Measurements from ENCODE around the gene ARHGAP40. TPM values are rescaled to one million over a fixed set of nuclear protein-coding genes. Genes with fewer than 3 reads are reported as not detected.

ARHGAP40 gene
- total RNA-seq, 4 donors from 2014 or later = not detected

DNA sequence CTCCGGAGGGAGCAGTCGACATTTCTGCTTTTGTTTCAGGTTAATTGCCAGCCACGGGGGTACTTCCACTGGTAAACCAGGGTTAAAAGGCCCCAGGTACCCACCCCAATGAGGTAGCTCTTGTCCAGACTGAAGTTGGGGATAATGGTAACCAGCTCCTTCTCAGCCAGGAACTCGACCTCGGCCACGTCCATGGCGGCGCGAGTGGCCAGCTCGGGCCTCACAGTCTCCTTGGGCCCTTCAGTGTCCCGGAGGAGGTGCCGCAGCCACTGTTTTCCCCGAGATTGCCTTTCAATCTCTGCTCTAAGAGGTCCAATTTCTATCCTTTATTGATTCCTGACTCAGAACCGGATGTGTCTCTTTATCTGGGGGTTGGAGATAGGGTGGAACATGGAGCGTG lies 13.7 kb downstream of the ARHGAP40 start:
- no peak for ATAC-seq
- Histone ChIP-seq H3K4me3 (no peak overlapping the region), H3K9me3 (no peaks in the 10 kb centered on the region), H3K36me3 (no peaks in the 10 kb centered on the region), H3K27ac (no peak overlapping the region), H3K4me1 (no peaks in the 10 kb centered on the region), H3K27me3 (peaks cover 88% of the 10 kb centered on the region)
- 76 to 94% methylated on average over 3 to 12 of the region's 15 CpGs for WGBS, 2 donors (ENCODE audit: low coverage in 1 of 2)
- TF ChIP-seq POLR2AphosphoS5 (IDR thresholded peaks at IDR 0.05) (no peak), EP300 (IDR thresholded peaks at IDR 0.05) (no peak)
- TF ChIP-seq, protein P1, sequence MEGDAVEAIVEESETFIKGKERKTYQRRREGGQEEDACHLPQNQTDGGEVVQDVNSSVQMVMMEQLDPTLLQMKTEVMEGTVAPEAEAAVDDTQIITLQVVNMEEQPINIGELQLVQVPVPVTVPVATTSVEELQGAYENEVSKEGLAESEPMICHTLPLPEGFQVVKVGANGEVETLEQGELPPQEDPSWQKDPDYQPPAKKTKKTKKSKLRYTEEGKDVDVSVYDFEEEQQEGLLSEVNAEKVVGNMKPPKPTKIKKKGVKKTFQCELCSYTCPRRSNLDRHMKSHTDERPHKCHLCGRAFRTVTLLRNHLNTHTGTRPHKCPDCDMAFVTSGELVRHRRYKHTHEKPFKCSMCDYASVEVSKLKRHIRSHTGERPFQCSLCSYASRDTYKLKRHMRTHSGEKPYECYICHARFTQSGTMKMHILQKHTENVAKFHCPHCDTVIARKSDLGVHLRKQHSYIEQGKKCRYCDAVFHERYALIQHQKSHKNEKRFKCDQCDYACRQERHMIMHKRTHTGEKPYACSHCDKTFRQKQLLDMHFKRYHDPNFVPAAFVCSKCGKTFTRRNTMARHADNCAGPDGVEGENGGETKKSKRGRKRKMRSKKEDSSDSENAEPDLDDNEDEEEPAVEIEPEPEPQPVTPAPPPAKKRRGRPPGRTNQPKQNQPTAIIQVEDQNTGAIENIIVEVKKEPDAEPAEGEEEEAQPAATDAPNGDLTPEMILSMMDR (IDR thresholded peaks at IDR 0.05) = no peak

GRCh38 chr20:38616457-38616856 lies 14.8 kb downstream of the ARHGAP40 start:
- no peaks in the 10 kb centered on the region for H3K9me3 ChIP-seq
- TF ChIP-seq POLR2A (IDR thresholded peaks at IDR 0.05) = no peak
- TF ChIP-seq, protein P1 (IDR thresholded peaks at IDR 0.05) = no peak
- TF ChIP-seq EP300 (IDR thresholded peaks at IDR 0.05) = no peak
- no peak for TF ChIP-seq POLR2AphosphoS5 (IDR thresholded peaks at IDR 0.05)
- H3K36me3 ChIP-seq = no peaks in the 10 kb centered on the region
- H3K27ac ChIP-seq = no peak overlapping the region
- peaks cover 90% of the 10 kb centered on the region for H3K27me3 ChIP-seq
- no peaks in the 10 kb centered on the region for H3K4me1 ChIP-seq
- 92 to 95% methylated on average over 2 to 4 of the region's 4 CpGs for WGBS, 2 donors (ENCODE audit: low coverage in 1 of 2)
- ATAC-seq = no peak
- H3K4me3 ChIP-seq = no peak overlapping the region

GRCh38 chr20:38617011-38617829 lies 15.6 kb downstream of the ARHGAP40 start:
- WGBS, 2 donors (ENCODE audit: low coverage in 1 of 2) = 59 to 84% methylated on average over 7 to 9 of the region's 16 CpGs
- H3K36me3 ChIP-seq = no peaks in the 10 kb centered on the region
- no peak overlapping the region for H3K4me3 ChIP-seq
- no peak overlapping the region for H3K27ac ChIP-seq
- no peaks in the 10 kb centered on the region for H3K9me3 ChIP-seq
- no peaks in the 10 kb centered on the region for H3K4me1 ChIP-seq
- TF ChIP-seq EP300 (IDR thresholded peaks at IDR 0.05) = no peak
- TF ChIP-seq, protein P1 (IDR thresholded peaks at IDR 0.05) = no peak
- no peak for TF ChIP-seq POLR2AphosphoS5 (IDR thresholded peaks at IDR 0.05)
- no peak for TF ChIP-seq POLR2A (IDR thresholded peaks at IDR 0.05)
- ATAC-seq = no peak
- peaks cover 89% of the 10 kb centered on the region for H3K27me3 ChIP-seq

DNA sequence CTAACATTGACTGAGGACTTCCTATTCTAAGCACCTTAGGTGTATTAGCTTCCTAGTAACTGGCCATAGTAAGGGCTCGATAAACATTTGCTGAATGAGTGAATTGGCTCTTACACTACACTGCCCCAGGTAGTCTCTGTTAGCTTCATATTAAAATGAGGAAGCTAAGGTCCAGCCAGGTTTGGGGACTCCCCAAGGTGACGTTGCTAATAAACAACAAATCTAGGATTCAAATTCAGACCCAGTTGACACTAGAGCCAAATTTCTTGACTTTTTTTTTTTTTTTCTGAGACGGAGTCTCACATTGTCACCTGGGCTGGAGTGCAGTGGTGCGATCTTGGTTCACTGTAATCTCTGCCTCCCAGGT lies 16.2 kb downstream of the ARHGAP40 start:
- no peak overlapping the region for H3K27ac ChIP-seq
- WGBS, 2 donors (ENCODE audit: low coverage in 1 of 2) = 83 to 90% methylated on average over 1 to 4 of the region's 4 CpGs
- no peaks in the 10 kb centered on the region for H3K36me3 ChIP-seq
- no peak overlapping the region for H3K4me3 ChIP-seq
- no peak for TF ChIP-seq POLR2A (IDR thresholded peaks at IDR 0.05)
- no peak for TF ChIP-seq POLR2AphosphoS5 (IDR thresholded peaks at IDR 0.05)
- no peak for TF ChIP-seq EP300 (IDR thresholded peaks at IDR 0.05)
- TF ChIP-seq, protein P1 (IDR thresholded peaks at IDR 0.05) = no peak
- H3K4me1 ChIP-seq = no peaks in the 10 kb centered on the region
- H3K27me3 ChIP-seq = peaks cover 89% of the 10 kb centered on the region
- no peaks in the 10 kb centered on the region for H3K9me3 ChIP-seq
- no peak for ATAC-seq

- no peaks in the 10 kb centered on the region for H3K36me3 ChIP-seq
- 47 to 53% methylated on average over 4 to 8 of the region's 9 CpGs for WGBS, 2 donors (ENCODE audit: low coverage in 1 of 2)
- no peaks in the 10 kb centered on the region for H3K4me1 ChIP-seq
- ATAC-seq = no peak
- H3K9me3 ChIP-seq = peaks cover 0 to 11% (median 0%) of the 10 kb centered on the region in 3 donors
- no peak overlapping the region for H3K27ac ChIP-seq
- H3K27me3 ChIP-seq = peaks cover 79% of the 10 kb centered on the region
- H3K4me3 ChIP-seq = no peak overlapping the region
- TF ChIP-seq EP300 (IDR thresholded peaks at IDR 0.05) (no peak), POLR2A (IDR thresholded peaks at IDR 0.05) (no peak), POLR2AphosphoS5 (IDR thresholded peaks at IDR 0.05) (no peak)
- TF ChIP-seq, protein P1 (IDR thresholded peaks at IDR 0.05) = no peak
These were observed 18.8 kb downstream of the ARHGAP40 start for GRCh38 chr20:38620441-38620840.
